ENCODE measurements around the gene MYL7.

- TF ChIP-seq CTCF (conservative IDR thresholded peaks at IDR 0.05 in 1 of 2, IDR thresholded peaks at IDR 0.05 in 1 of 2; ENCODE audit: extremely low read depth in 1 of 2, insufficient read depth in 1 of 2, low read depth in 1 of 2, low read length in 2 of 2) (no peak), EZH2 (IDR thresholded peaks at IDR 0.05; ENCODE audit: borderline replicate concordance, low read length) (no peak)
These were observed 9.3 kb upstream of the MYL7 start for GRCh38 chr7:44150466-44150832.

All from mammary epithelial cell (primary cell).